AG04450 (cell line): ENCODE measurements around the gene MYO10. TPM values are rescaled to one million over a fixed set of nuclear protein-coding genes. Genes with fewer than 3 reads are reported as not detected.

Source experiments
- CTCF ChIA-PET: fragments of 300-600, 350-600 bp; formaldehyde crosslinking; extraction: SDS; loops from one replicate; lab custom pipeline; 2022; ENCODE audit warnings: antibody characterized with exemption, inconsistent platforms; lab: Charles Lee
- POLR2A ChIA-PET: fragments of 350-600 bp; formaldehyde crosslinking; extraction: SDS; loops from one replicate; lab custom pipeline; 2021; ENCODE audit warnings: antibody characterized with exemption, inconsistent platforms; lab: Yijun Ruan, JAX
- DNase-seq: peaks from one replicate; pipeline ENCODE4 v3.0.0-alpha.2; 2011; ENCODE audit warnings: low read depth, low spot score
- H3K27ac ChIP-seq: one replicate; pipeline ENCODE4 v1.5.1; 2012; ENCODE audit warnings: low read depth, low read length, control low read depth
- H3K27me3 ChIP-seq: one replicate; pipeline ENCODE4 v1.6.0; 2012; ENCODE audit warnings: low read length; ENCODE audit not compliant: control insufficient read depth, insufficient read depth
- H3K4me3 ChIP-seq: 2 replicates; pipeline ENCODE4 v1.5.1; 2011; ENCODE audit warnings: mild to moderate bottlenecking, low read depth, low read length, control low read depth
- H3K9me3 ChIP-seq: 2 replicates; pipeline ENCODE4 v1.5.1; 2012; ENCODE audit warnings: low read length; ENCODE audit not compliant: control insufficient read depth, insufficient read depth
- polyA plus RNA-seq: library from polyadenylated mRNA; depleted of rRNA; stranded (reverse); fragments of >200 nt; gene quantifications from 2 replicates; pipeline ENCODE4 v1.2.3, GENCODE V29; 2011
- TF ChIP-seq, protein P1 (sequence below): IDR thresholded peaks from 2 replicates; pipeline ENCODE4 v1.5.1; 2011; ENCODE audit warnings: low read depth, low read length, control low read depth, inconsistent platforms

MYO10 gene
- polyA plus RNA-seq, 1 experiment = 37.0 TPM

- CTCF ChIA-PET = interaction anchor here (1.4 to 2.2 kb wide), 3 partner anchors 64 to 361 kb away, joined by 3 to 6 read pairs (median 5); no protein-coding TSS in a partner anchor
- Histone ChIP-seq H3K9me3 (peaks cover 6% of the 10 kb centered on the region; the same call in 1 of the 2 replicates), H3K27ac (peak overlapping the region; percentile 1), H3K4me3 (no peak overlapping the region), H3K27me3 (no peaks in the 10 kb centered on the region)
- no peak for DNase-seq
- POLR2A ChIA-PET = interaction anchor here (0.6 to 1.1 kb wide), 3 partner anchors 31 to 322 kb away, joined by 3 to 6 read pairs (median 4); no protein-coding TSS in a partner anchor
- TF ChIP-seq, protein P1, sequence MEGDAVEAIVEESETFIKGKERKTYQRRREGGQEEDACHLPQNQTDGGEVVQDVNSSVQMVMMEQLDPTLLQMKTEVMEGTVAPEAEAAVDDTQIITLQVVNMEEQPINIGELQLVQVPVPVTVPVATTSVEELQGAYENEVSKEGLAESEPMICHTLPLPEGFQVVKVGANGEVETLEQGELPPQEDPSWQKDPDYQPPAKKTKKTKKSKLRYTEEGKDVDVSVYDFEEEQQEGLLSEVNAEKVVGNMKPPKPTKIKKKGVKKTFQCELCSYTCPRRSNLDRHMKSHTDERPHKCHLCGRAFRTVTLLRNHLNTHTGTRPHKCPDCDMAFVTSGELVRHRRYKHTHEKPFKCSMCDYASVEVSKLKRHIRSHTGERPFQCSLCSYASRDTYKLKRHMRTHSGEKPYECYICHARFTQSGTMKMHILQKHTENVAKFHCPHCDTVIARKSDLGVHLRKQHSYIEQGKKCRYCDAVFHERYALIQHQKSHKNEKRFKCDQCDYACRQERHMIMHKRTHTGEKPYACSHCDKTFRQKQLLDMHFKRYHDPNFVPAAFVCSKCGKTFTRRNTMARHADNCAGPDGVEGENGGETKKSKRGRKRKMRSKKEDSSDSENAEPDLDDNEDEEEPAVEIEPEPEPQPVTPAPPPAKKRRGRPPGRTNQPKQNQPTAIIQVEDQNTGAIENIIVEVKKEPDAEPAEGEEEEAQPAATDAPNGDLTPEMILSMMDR = no peak
Observed at GRCh38 chr5:16855485-16855884, 80.6 kb downstream of the MYO10 start.

DNA sequence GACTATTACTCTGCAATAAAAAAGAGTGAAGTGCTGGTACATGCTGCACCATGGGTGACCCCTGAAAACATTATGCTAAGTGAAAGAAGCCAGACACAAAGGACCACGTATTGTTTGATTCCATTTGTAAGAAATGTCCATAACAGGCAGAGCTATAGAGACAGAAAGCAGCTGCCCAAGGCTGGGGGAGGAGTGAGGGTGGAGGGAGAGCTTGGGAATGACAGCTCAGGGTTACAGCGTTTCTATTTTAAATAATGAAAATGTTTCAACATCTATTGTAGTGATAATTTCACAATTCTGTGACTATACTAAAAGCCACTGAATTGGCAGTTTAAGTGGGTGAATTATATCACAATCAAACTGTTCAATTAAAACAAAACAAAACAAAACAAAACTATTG, 81.7 kb downstream of the MYO10 start:
- H3K27me3 ChIP-seq = no peaks in the 10 kb centered on the region
- H3K9me3 ChIP-seq = peaks cover 6% of the 10 kb centered on the region; the same call in 1 of the 2 replicates
- H3K27ac ChIP-seq = no peak overlapping the region
- no peak for DNase-seq
- TF ChIP-seq, protein P1 = no peak
- H3K4me3 ChIP-seq = no peak overlapping the region
- POLR2A ChIA-PET = no interaction called here
- CTCF ChIA-PET = interaction anchor here (1.4 kb wide), 1 partner anchor 335 kb away, joined by 5 read pairs; no protein-coding TSS in a partner anchor

- H3K27me3 ChIP-seq = no peaks in the 10 kb centered on the region
- POLR2A ChIA-PET = no interaction called here
- TF ChIP-seq, protein P1 = no peak
- DNase-seq = no peak
- no peak overlapping the region for H3K4me3 ChIP-seq
- no peaks in the 10 kb centered on the region for H3K9me3 ChIP-seq
- H3K27ac ChIP-seq = no peak overlapping the region
- CTCF ChIA-PET = interaction anchor here (1.4 kb wide), 1 partner anchor 336 kb away, joined by 5 read pairs; no protein-coding TSS in a partner anchor
Observed at GRCh38 chr5:16853518-16853917, 82.6 kb downstream of the MYO10 start.

DNA sequence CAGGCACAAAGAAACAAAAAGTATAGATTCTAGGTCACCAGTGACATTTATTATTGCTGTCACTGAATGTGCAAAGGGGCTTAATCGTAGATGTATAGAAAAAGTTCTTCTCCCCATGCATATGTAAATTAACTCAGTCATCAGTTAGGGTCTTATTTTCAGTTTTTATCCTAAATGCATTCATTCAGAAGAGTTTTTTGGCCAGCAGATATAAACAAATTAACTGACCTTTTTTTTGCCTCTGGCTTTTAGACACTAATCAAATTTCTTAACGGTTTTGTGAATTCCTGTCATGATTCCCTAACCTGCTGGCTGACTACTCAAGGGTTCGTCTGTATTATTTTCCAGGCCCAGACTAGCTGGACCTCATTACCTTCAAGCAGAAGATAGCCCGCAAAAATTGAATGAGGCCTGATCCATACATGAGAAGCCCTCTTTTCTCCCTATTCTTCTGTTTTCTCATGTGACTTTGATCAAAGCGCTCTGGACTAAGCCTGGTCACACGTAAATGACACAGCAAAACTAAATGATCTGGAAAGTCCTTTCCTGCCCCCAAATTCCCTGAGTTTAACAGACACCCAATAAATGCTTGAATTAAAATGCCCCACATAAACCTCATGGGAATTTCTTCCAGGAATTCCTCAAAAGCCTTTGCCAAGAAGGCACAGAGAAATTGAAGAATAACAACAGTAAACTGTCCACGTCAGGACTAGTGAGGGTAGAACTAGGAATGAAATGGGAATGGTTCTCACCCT, 83.7 kb downstream of the MYO10 start:
- ChIA-PET POLR2A (interaction anchor here (0.7 kb wide), 1 partner anchor 254 kb away, joined by 3 read pairs; no protein-coding TSS in a partner anchor), CTCF (no interaction called here)
- Histone ChIP-seq H3K4me3 (no peak overlapping the region), H3K27me3 (no peaks in the 10 kb centered on the region), H3K9me3 (no peaks in the 10 kb centered on the region), H3K27ac (no peak overlapping the region)
- DNase-seq = no peak
- TF ChIP-seq, protein P1 = no peak

- TF ChIP-seq, protein P1 = no peak
- no peaks in the 10 kb centered on the region for H3K9me3 ChIP-seq
- CTCF ChIA-PET = interaction anchor here (0.6 kb wide), 1 partner anchor 37 kb away, joined by 6 read pairs; no protein-coding TSS in a partner anchor
- H3K27ac ChIP-seq = no peak overlapping the region
- POLR2A ChIA-PET = no interaction called here
- no peak for DNase-seq
- no peaks in the 10 kb centered on the region for H3K27me3 ChIP-seq
- no peak overlapping the region for H3K4me3 ChIP-seq
Observed at GRCh38 chr5:16849775-16850174, 86.3 kb downstream of the MYO10 start.
